ENCODE data around the gene C17orf58.

GRCh38 chr17:67995570-67996263 is 552 bp downstream of the C17orf58 start:
- no peak for TF ChIP-seq CTCF (IDR thresholded peaks at IDR 0.05)
- TF ChIP-seq POLR2A (IDR thresholded peaks at IDR 0.05) = no peak
- TF ChIP-seq POLR2AphosphoS5 (IDR thresholded peaks at IDR 0.05) = no peak
